K562 (cell line): ENCODE results near the gene POPDC2.

ENCODE experiments used
- CREB5 ChIP-seq: fragments of 250-450 bp; sonication (Bioruptor Pico); IDR thresholded peaks from 2 replicates; pipeline ENCODE4 v1.5.0; 2020; ENCODE audit warnings: mild to moderate bottlenecking
- CTCF ChIP-seq, 3 experiments: IDR thresholded peaks in 2 of 3; conservative IDR thresholded peaks in 1 of 3; 2 replicates each; pipeline ENCODE4 v1.5.1; 2011 to 2012; ENCODE audit warnings: low read length in 3 of 3, mild to moderate bottlenecking in 3 of 3, control low read depth in 2 of 3, improper control_type of control experiment in 1 of 3, inconsistent platforms in 1 of 3, low read depth in 1 of 3, mixed read lengths in 1 of 3, moderate library complexity in 1 of 3; ENCODE audit not compliant: insufficient read depth in 2 of 3
- HMGXB4 ChIP-seq: sonication (generic); formaldehyde crosslinking; IDR thresholded peaks from 2 replicates; pipeline ENCODE4 v1.8.1; 2023; ENCODE audit warnings: mild to moderate bottlenecking, missing genetic modification reagents
- JUN ChIP-seq, 2 experiments: sonication (generic) in 1 of 2; formaldehyde crosslinking in 1 of 2; IDR thresholded peaks; 2 replicates each; pipeline versions ENCODE4 v1.6.1 to v1.8.0; 2012 to 2022; ENCODE audit warnings: borderline replicate concordance in 2 of 2, mild to moderate bottlenecking in 2 of 2, improper control_type of control experiment in 1 of 2, low read depth in 1 of 2, low read length in 1 of 2, missing genetic modification reagents in 1 of 2
- NR1H2 ChIP-seq: sonication (generic); formaldehyde crosslinking; IDR thresholded peaks from 2 replicates; pipeline ENCODE4 v1.4.0; 2020; ENCODE audit warnings: mild to moderate bottlenecking, missing genetic modification reagents
- NR2C2 ChIP-seq, 2 experiments: fragments of 200-800 bp in 1 of 2; sonication (Bioruptor generic) in 1 of 2; sonication (generic) in 1 of 2; formaldehyde crosslinking in 1 of 2; IDR thresholded peaks; 2 replicates each; pipeline versions ENCODE4 v1.6.1 to v1.8.0; 2016 to 2022; ENCODE audit warnings: mild to moderate bottlenecking in 1 of 2, missing compliant biosample characterization in 1 of 2, missing genetic modification characterization in 1 of 2, missing genetic modification reagents in 1 of 2
- NRF1 ChIP-seq, 2 experiments: fragments of 450-650 bp; IDR thresholded peaks in 1 of 2; conservative IDR thresholded peaks in 1 of 2; 2 replicates each; pipeline ENCODE4 v1.6.1; 2014; ENCODE audit warnings: mild to moderate bottlenecking in 2 of 2
- PRPF4 ChIP-seq: fragments of 200-400 bp; formaldehyde crosslinking; IDR thresholded peaks from one replicate; pipeline ENCODE4 v1.6.1; 2017; ENCODE audit warnings: low read length, low read depth, mild to moderate bottlenecking; ENCODE audit not compliant: insufficient read depth, poor library complexity, severe bottlenecking
- RAD21 ChIP-seq, 2 experiments: fragments of 250-450 bp in 1 of 2; fragments of 450-650 bp in 1 of 2; sonication (Bioruptor Pico) in 1 of 2; formaldehyde crosslinking in 1 of 2; IDR thresholded peaks in 1 of 2; conservative IDR thresholded peaks in 1 of 2; 2 replicates each; pipeline versions ENCODE4 v1.4.0 to v1.8.0; 2020 to 2022; ENCODE audit warnings: mild to moderate bottlenecking in 2 of 2, moderate library complexity in 1 of 2
- ZFP1 ChIP-seq: fragments of 450-650 bp; formaldehyde crosslinking; IDR thresholded peaks from 2 replicates; pipeline ENCODE4 v1.4.0; 2020; ENCODE audit warnings: mild to moderate bottlenecking, mixed read lengths

- TF ChIP-seq ZFP1 (CRISPR knock-in tag) (no peak), CTCF (IDR thresholded peaks at IDR 0.05 in 2 of 3, conservative IDR thresholded peaks at IDR 0.05 in 1 of 3; ENCODE audit: insufficient read depth in 2 of 3, low read depth in 1 of 3, low read length in 3 of 3) (no peak), RAD21 (CRISPR knock-in tag; conservative IDR thresholded peaks at IDR 0.05 in 1 of 2, IDR thresholded peaks at IDR 0.05 in 1 of 2) (no peak), JUN (IDR thresholded peaks at IDR 0.05; ENCODE audit: borderline replicate concordance, low read depth, low read length) (no peak), JUN (CRISPR knock-in tag; IDR thresholded peaks at IDR 0.05; ENCODE audit: borderline replicate concordance) (no peak), HMGXB4 (CRISPR knock-in tag) (no peak), NR1H2 (CRISPR knock-in tag) (no peak), CREB5 (no peak), NR2C2 (CRISPR knock-in tag; IDR thresholded peaks at IDR 0.05) (no peak), NR2C2 (tag; IDR thresholded peaks at IDR 0.05) (no peak), PRPF4 (no peak), NRF1 (conservative IDR thresholded peaks at IDR 0.05 in 1 of 2, IDR thresholded peaks at IDR 0.05 in 1 of 2) (no peak)
Measured at GRCh38 chr3:119628390-119628789, 32.0 kb downstream of the POPDC2 start.
